ENCODE results near the gene EVC2.

DNA sequence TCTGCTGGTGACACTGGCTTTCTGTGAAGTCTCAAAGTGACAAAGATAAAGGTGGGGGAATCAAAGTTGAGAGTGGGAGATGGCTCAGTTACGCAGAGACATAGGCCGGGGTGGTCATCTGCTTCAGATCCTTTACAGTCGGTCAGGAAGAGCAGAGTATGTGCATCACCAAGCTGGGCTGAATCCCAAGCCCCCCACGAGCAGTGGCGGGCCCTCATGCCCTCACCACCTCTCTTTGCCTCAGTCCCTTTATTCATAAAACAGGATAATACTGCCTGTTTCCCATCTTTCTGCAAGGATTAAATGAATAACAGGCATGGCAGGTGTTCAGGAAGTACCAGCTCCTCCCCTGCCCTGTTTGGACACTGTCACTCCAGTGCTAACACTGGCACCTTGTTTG lies 135.6 kb downstream of the EVC2 start:
- TF ChIP-seq, protein P1, sequence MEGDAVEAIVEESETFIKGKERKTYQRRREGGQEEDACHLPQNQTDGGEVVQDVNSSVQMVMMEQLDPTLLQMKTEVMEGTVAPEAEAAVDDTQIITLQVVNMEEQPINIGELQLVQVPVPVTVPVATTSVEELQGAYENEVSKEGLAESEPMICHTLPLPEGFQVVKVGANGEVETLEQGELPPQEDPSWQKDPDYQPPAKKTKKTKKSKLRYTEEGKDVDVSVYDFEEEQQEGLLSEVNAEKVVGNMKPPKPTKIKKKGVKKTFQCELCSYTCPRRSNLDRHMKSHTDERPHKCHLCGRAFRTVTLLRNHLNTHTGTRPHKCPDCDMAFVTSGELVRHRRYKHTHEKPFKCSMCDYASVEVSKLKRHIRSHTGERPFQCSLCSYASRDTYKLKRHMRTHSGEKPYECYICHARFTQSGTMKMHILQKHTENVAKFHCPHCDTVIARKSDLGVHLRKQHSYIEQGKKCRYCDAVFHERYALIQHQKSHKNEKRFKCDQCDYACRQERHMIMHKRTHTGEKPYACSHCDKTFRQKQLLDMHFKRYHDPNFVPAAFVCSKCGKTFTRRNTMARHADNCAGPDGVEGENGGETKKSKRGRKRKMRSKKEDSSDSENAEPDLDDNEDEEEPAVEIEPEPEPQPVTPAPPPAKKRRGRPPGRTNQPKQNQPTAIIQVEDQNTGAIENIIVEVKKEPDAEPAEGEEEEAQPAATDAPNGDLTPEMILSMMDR (IDR thresholded peaks at IDR 0.05): no peak
- TF ChIP-seq ZFX (IDR thresholded peaks at IDR 0.05; ENCODE audit: borderline replicate concordance): no peak

Measured in 22Rv1 (cell line).